ENCODE results near the gene TAP1. TPM values are rescaled to one million over a fixed set of nuclear protein-coding genes. Genes with fewer than 3 reads are reported as not detected.

The TAP1 gene
- total RNA-seq, 2 donors from 2014 or later = 7.9 to 12.2 TPM

DNA sequence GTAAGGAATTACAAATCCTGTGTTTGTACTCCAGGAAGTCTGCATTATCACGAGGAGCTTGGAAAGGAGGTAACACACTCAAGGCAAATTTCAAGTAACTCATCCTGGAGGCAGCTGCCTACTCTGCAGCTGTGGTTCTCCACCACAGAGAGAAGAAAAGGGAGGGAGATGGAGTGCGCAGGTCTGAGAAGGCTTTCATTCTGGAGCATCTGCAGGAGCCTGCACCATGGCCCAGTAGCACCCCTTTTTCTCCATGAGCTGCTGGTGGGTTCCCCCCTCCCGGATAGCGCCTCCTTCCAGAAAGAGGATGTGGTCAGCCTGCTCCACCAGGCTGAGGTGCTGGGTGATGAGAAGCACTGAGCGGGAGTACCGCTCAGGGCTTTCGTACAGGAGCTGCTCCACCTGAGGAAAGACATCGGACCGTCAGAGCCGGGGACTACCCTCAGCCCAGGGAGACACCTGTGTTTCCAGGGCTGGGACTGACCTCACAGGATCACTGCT is 8.1 kb downstream of the TAP1 start:
- Histone ChIP-seq H3K4me3 (no peak overlapping the region), H3K9me3 (no peaks in the 10 kb centered on the region), H3K4me1 (peaks cover 13% of the 10 kb centered on the region), H3K27me3 (no peaks in the 10 kb centered on the region), H3K36me3 (replicated peaks in 1 of 2; ENCODE audit: insufficient read depth in 1 of 2, low read depth in 2 of 2) (peaks cover 0 to 11% of the 10 kb centered on the region in 2 donors), H3K27ac (peak overlapping the region in 1 of 4 donors; percentile 93)
- TF ChIP-seq, protein P1, sequence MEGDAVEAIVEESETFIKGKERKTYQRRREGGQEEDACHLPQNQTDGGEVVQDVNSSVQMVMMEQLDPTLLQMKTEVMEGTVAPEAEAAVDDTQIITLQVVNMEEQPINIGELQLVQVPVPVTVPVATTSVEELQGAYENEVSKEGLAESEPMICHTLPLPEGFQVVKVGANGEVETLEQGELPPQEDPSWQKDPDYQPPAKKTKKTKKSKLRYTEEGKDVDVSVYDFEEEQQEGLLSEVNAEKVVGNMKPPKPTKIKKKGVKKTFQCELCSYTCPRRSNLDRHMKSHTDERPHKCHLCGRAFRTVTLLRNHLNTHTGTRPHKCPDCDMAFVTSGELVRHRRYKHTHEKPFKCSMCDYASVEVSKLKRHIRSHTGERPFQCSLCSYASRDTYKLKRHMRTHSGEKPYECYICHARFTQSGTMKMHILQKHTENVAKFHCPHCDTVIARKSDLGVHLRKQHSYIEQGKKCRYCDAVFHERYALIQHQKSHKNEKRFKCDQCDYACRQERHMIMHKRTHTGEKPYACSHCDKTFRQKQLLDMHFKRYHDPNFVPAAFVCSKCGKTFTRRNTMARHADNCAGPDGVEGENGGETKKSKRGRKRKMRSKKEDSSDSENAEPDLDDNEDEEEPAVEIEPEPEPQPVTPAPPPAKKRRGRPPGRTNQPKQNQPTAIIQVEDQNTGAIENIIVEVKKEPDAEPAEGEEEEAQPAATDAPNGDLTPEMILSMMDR (IDR thresholded peaks at IDR 0.05) = no peak
- TF ChIP-seq POLR2A (IDR thresholded peaks at IDR 0.05) = no peak
- intact Hi-C loops (cut with DNase I) = no loop called here
- 59 to 84% methylated on average over 5 to 10 of the region's 10 CpGs for WGBS, 2 donors
- ATAC-seq = no peak
- DNase-seq = peak in 1 of 4 donors; percentile 27

DNA sequence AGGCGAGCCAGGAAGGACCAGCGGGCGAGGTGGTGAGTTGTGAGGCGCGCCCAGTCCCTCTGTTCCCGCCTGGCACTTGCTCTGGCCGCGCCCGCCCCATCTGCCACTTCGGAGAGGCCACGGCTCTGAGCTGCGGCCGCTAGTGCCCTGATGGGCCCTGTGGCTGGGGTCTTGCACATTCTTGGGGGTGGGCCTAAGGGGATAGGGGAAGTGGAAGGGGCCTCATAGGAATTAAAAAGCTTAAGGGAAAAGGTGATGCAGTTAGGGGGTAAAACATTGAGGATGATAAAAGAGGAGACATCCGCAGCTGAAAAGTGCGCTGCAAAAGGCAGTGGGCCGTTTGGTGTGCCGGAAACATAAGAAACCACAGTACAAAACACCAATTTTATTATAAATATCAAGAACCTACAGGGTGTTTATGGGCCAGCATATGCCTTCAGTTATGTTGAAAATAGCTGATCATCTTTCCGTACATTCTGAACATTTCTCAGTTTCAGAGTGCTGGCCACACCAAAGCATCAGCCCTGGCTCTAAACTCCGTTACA is 8.6 kb downstream of the TAP1 start:
- intact Hi-C loops (cut with DNase I) = no loop called here
- WGBS, 2 donors = 24 to 27% methylated on average over 19 of the region's 19 CpGs
- no peaks in the 10 kb centered on the region for H3K9me3 ChIP-seq

DNA sequence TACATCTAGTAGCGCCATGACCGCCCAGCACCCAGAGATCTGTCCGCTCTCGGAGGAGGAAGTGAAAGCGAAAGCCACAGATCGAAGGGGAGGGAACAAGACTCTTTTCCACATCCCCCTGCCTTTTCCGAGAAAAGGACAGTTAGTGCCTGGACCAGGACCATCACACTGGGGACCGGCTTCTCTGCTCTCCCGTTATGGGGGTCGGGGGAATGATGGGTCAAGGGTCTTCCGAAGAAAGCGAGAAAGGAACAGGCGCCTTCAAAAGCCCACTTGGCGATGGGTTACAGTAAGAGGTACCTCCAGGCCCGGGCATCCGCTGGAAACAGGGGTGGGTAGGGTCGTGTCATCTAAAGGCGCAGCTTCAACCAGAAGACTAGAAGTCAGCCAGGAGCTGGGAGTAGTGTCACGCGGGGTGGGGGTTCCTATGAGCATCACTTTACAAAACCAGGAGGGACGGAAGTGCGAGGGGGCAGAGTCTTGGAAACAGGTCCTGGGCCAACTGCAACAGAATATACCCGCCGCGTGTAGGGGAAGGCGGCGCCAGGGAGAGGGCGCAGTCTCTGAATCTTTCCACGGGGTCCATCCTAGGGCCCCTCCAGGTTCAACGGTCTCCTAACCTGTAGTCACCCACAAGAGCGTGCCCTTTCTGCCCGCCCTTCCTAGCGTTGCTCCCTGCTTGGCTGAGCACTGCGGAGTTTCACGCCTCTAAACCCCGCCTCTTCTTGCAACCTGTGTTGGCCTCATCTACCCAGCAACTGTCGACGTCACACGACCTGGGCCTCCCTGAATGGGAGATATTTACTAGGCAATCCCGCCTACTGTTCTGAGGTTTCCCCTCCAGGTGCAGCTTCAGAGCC is 9.3 kb downstream of the TAP1 start, which contains the start of gene PSMB8:
Gene PSMB8, minus strand, starts transcription at position 69 of the 860 bp plus-strand sequence. Its CDS starts 51 bp downstream, at position 18.
- 0 to 1% methylated on average over 32 to 40 of the region's 40 CpGs for WGBS, 2 donors
- H3K27me3 ChIP-seq = no peaks in the 10 kb centered on the region
- H3K27ac ChIP-seq = peak within 1 kb of the TSS; percentile 80 to 93 (median 86)
- no peaks in the 10 kb centered on the region for H3K9me3 ChIP-seq
- peaks cover 0 to 11% of the 10 kb centered on the region in 2 donors for H3K36me3 ChIP-seq (replicated peaks in 1 of 2; ENCODE audit: insufficient read depth in 1 of 2, low read depth in 2 of 2)
- ATAC-seq = peak; percentile 98
- peak in 2 of 3 donors; percentile 78 to 89 for TF ChIP-seq POLR2A (IDR thresholded peaks at IDR 0.05)
- TF ChIP-seq, protein P1 (IDR thresholded peaks at IDR 0.05) = peak in 4 of 7 experiments; percentile 24 to 45 (median 43)
- intact Hi-C loops (cut with DNase I) = no loop called here
- peak within 1 kb of the TSS; percentile 39 to 61 for H3K4me3 ChIP-seq
- H3K4me1 ChIP-seq = peaks cover 13% of the 10 kb centered on the region
- DNase-seq = peak; percentile 96 to 99 (median 98)

More for the DNA sequence above, 8.6 kb downstream of the TAP1 start:
- ATAC-seq = no peak
- Histone ChIP-seq H3K4me1 (peaks cover 13% of the 10 kb centered on the region), H3K36me3 (replicated peaks in 1 of 2; ENCODE audit: insufficient read depth in 1 of 2, low read depth in 2 of 2) (peaks cover 0 to 11% of the 10 kb centered on the region in 2 donors), H3K4me3 (peak overlapping the region in 1 of 2 donors; percentile 39), H3K27ac (peak overlapping the region; percentile 80 to 93 (median 86)), H3K27me3 (no peaks in the 10 kb centered on the region)
- TF ChIP-seq, protein P1 (IDR thresholded peaks at IDR 0.05) = no peak
- peak in 1 of 3 donors; percentile 27 for TF ChIP-seq POLR2A (IDR thresholded peaks at IDR 0.05)
- DNase-seq = no peak

GRCh38 chr6:32843331-32843978 is 10.0 kb downstream of the TAP1 start:
- no peak for TF ChIP-seq POLR2A (IDR thresholded peaks at IDR 0.05)
- TF ChIP-seq, protein P1 (IDR thresholded peaks at IDR 0.05) = no peak
- Histone ChIP-seq H3K4me3 (peak overlapping the region; percentile 39 to 61), H3K36me3 (replicated peaks in 1 of 2; ENCODE audit: insufficient read depth in 1 of 2, low read depth in 2 of 2) (peaks cover 0 to 11% of the 10 kb centered on the region in 2 donors), H3K27me3 (no peaks in the 10 kb centered on the region), H3K27ac (peak overlapping the region; percentile 80 to 93 (median 86)), H3K4me1 (peaks cover 17% of the 10 kb centered on the region), H3K9me3 (no peaks in the 10 kb centered on the region)
- intact Hi-C loops (cut with DNase I) = no loop called here
- DNase-seq = no peak
- 5 to 13% methylated on average over 21 to 28 of the region's 28 CpGs for WGBS, 2 donors
- no peak for ATAC-seq
